Neural progenitor cell (in vitro differentiated cells): ENCODE data around the gene ARID5B.

ENCODE experiments used
- EZH2 ChIP-seq: fragments of 200-600 bp; sonication (generic); IDR thresholded peaks from 2 replicates; pipeline ENCODE4 v1.6.1; 2017; ENCODE audit warnings: antibody characterized with exemption, mild to moderate bottlenecking, moderate library complexity
- EZH2phosphoT487 ChIP-seq: fragments of 200-600 bp; sonication (generic); IDR thresholded peaks from 2 replicates; pipeline ENCODE4 v1.6.1; 2017; ENCODE audit warnings: antibody characterized with exemption
- TF ChIP-seq, protein P1 (sequence below): fragments of 200-600 bp; sonication (generic); IDR thresholded peaks from 2 replicates; pipeline ENCODE4 v1.5.1; 2017; ENCODE audit warnings: antibody characterized with exemption, mild to moderate bottlenecking

GRCh38 chr10:62037166-62037831 lies 135.8 kb downstream of the ARID5B start:
- TF ChIP-seq, protein P1, sequence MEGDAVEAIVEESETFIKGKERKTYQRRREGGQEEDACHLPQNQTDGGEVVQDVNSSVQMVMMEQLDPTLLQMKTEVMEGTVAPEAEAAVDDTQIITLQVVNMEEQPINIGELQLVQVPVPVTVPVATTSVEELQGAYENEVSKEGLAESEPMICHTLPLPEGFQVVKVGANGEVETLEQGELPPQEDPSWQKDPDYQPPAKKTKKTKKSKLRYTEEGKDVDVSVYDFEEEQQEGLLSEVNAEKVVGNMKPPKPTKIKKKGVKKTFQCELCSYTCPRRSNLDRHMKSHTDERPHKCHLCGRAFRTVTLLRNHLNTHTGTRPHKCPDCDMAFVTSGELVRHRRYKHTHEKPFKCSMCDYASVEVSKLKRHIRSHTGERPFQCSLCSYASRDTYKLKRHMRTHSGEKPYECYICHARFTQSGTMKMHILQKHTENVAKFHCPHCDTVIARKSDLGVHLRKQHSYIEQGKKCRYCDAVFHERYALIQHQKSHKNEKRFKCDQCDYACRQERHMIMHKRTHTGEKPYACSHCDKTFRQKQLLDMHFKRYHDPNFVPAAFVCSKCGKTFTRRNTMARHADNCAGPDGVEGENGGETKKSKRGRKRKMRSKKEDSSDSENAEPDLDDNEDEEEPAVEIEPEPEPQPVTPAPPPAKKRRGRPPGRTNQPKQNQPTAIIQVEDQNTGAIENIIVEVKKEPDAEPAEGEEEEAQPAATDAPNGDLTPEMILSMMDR: no peak
- no peak for TF ChIP-seq EZH2phosphoT487
- no peak for TF ChIP-seq EZH2
